ENCODE results near the gene CDK2.

- TF ChIP-seq CTCF (IDR thresholded peaks at IDR 0.05; ENCODE audit: poor library complexity) = no peak
- TF ChIP-seq EZH2phosphoT487 (IDR thresholded peaks at IDR 0.05; ENCODE audit: low read depth, severe bottlenecking, unreplicated experiment) = no peak
These were observed 47.6 kb downstream of the CDK2 start for GRCh38 chr12:56014205-56014604.
